MCF 10A (cell line): ENCODE measurements around the gene LSM14B. TPM values are rescaled to one million over a fixed set of nuclear protein-coding genes. Genes with fewer than 3 reads are reported as not detected.
A peak's percentile ranks its signal among the peaks of the same experiment; 100 is the strongest.

ENCODE experiments used
- BruUV-seq: library from RNA; stranded (reverse); fragments of 400-500 nt; replicated peaks from 2 replicates; lab custom pipeline; 2021; lab: Mats Ljungman, UMichigan
- CTCF ChIA-PET: fragments of 300-600 bp; sonication (Branson Sonifier 250); formaldehyde crosslinking; extraction: SDS; loops from one replicate; lab custom pipeline; 2021; ENCODE audit warnings: antibody characterized with exemption, inconsistent platforms; lab: Yijun Ruan, JAX
- POLR2A ChIA-PET: fragments of 300-600, 350-650 bp; sonication (Branson Sonifier 250); formaldehyde crosslinking; extraction: SDS; loops from one replicate; lab custom pipeline; 2020; ENCODE audit warnings: antibody characterized with exemption, inconsistent platforms; lab: Yijun Ruan, JAX
- DNase-seq: peaks from one replicate; pipeline ENCODE4 v3.0.0-alpha.2; 2018; ENCODE audit not compliant: unreplicated experiment
- H3K27ac Mint-ChIP-seq: one replicate; pipeline ENCODE4 v1.8.0; 2022; ENCODE audit warnings: mild to moderate bottlenecking, low read depth, mixed read lengths; ENCODE audit not compliant: unreplicated experiment
- H3K27me3 Mint-ChIP-seq: one replicate; pipeline ENCODE4 v1.8.0; 2022; ENCODE audit warnings: mixed read lengths; ENCODE audit not compliant: insufficient read depth, unreplicated experiment
- H3K36me3 Mint-ChIP-seq: one replicate; pipeline ENCODE4 v1.8.0; 2022; ENCODE audit warnings: mild to moderate bottlenecking, moderate library complexity, mixed read lengths; ENCODE audit not compliant: insufficient read depth, unreplicated experiment
- H3K4me1 Mint-ChIP-seq: one replicate; pipeline ENCODE4 v1.8.0; 2022; ENCODE audit warnings: mixed read lengths; ENCODE audit not compliant: insufficient read depth, unreplicated experiment
- H3K4me3 Mint-ChIP-seq: one replicate; pipeline ENCODE4 v1.8.0; 2022; ENCODE audit warnings: mild to moderate bottlenecking, moderate library complexity, mixed read lengths; ENCODE audit not compliant: unreplicated experiment
- H3K9me3 Mint-ChIP-seq: one replicate; pipeline ENCODE4 v1.8.0; 2022; ENCODE audit warnings: mixed read lengths; ENCODE audit not compliant: unreplicated experiment
- intact Hi-C: fragments of 100-400 bp; cut with micrococcal nuclease; formaldehyde crosslinking; loops from 2 replicates; pipeline ENCODE4 v1.14.1; 2022
- total RNA-seq: library from RNA; stranded (reverse); gene quantifications from 2 replicates; pipeline ENCODE4 v1.2.3, GENCODE V29; 2022
- TF ChIP-seq, protein P1 (sequence below): fragments of 200-600 bp; IDR thresholded peaks from one replicate; pipeline ENCODE4 v1.8.0; 2022; ENCODE audit warnings: antibody characterized with exemption, mild to moderate bottlenecking; ENCODE audit not compliant: unreplicated experiment

Gene LSM14B
- total RNA-seq, 1 experiment from 2014 or later: 35.1 TPM

DNA sequence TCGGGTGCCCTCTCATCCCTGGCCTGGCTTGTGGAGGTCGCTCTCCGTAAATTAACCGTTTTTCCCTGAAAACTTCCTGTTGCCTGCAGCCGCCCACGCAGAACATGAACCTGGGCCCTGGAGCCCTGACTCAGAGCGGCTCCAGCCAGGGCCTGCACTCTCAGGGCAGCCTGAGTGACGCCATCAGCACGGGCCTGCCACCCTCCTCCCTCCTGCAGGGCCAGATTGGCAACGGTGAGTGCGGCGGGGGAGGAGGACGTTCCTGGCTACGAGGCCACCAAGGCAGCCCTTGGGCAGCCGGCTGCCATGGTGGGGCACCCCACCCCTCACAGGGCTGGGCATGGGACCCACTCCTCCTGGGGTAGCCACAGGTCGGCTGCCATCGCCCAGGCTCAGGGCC, 39.1 kb downstream of the LSM14B start:
- peak; percentile 90 for DNase-seq
- H3K36me3 Mint-ChIP-seq: peaks cover 16% of the 10 kb centered on the region
- intact Hi-C loops: no loop called here
- H3K9me3 Mint-ChIP-seq: no peaks in the 10 kb centered on the region
- TF ChIP-seq, protein P1, sequence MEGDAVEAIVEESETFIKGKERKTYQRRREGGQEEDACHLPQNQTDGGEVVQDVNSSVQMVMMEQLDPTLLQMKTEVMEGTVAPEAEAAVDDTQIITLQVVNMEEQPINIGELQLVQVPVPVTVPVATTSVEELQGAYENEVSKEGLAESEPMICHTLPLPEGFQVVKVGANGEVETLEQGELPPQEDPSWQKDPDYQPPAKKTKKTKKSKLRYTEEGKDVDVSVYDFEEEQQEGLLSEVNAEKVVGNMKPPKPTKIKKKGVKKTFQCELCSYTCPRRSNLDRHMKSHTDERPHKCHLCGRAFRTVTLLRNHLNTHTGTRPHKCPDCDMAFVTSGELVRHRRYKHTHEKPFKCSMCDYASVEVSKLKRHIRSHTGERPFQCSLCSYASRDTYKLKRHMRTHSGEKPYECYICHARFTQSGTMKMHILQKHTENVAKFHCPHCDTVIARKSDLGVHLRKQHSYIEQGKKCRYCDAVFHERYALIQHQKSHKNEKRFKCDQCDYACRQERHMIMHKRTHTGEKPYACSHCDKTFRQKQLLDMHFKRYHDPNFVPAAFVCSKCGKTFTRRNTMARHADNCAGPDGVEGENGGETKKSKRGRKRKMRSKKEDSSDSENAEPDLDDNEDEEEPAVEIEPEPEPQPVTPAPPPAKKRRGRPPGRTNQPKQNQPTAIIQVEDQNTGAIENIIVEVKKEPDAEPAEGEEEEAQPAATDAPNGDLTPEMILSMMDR: no peak
- CTCF ChIA-PET: no interaction called here
- H3K27me3 Mint-ChIP-seq: no peaks in the 10 kb centered on the region
- H3K4me3 Mint-ChIP-seq: peak overlapping the region; percentile 47
- BruUV-seq: no TSS peak
- peaks cover 19% of the 10 kb centered on the region for H3K4me1 Mint-ChIP-seq
- POLR2A ChIA-PET: interaction anchor here (1.5 to 1.9 kb wide), 2 partner anchors 26 to 95 kb away, joined by 4 read pairs; no protein-coding TSS in a partner anchor
- H3K27ac Mint-ChIP-seq: peak overlapping the region; percentile 65

DNA sequence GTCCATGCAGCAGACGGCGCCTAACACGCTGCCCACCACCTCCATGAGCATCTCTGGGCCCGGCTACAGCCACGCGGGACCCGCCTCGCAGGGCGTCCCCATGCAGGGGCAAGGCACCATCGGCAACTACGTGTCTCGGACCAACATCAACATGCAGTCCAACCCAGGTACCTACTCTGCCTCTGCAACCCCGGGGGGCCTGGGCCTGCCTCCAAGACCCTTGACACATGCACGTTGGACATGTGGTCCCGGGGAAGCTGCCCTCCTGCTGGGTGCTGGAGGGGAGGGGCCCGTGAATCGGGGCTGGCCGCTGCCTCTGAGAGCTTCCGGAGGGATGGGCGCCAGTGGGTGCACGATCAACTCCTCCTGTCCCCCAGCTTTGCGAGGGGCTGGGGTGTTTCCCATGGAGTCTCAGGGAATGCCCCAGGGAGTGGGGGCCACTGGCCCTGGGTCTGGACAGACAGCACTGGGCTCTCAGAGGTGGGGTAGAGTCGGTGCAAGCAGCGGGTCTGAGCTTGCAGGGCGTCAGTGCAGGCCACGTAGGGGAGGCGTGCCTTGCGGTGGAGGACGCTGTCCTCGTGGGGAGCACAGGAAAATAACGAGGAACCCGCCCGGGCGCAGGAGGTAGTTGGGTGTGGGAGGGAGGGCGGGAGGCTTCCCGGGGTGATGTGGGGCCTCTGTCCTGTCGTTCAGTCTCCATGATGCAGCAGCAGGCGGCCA, 40.6 kb downstream of the LSM14B start:
- Mint-ChIP-seq H3K36me3 (peaks cover 32% of the 10 kb centered on the region), H3K27ac (no peak overlapping the region), H3K27me3 (no peaks in the 10 kb centered on the region), H3K9me3 (no peaks in the 10 kb centered on the region), H3K4me1 (peaks cover 19% of the 10 kb centered on the region), H3K4me3 (no peak overlapping the region)
- POLR2A ChIA-PET: interaction anchor here (0.6 kb wide), 1 partner anchor 340 kb away, joined by 3 read pairs; no protein-coding TSS in a partner anchor
- DNase-seq: no peak
- TF ChIP-seq, protein P1: no peak
- no TSS peak for BruUV-seq
- intact Hi-C loops: no loop called here
- CTCF ChIA-PET: interaction anchor here (0.6 kb wide), 1 partner anchor 38 kb away, joined by 4 read pairs; no protein-coding TSS in a partner anchor

DNA sequence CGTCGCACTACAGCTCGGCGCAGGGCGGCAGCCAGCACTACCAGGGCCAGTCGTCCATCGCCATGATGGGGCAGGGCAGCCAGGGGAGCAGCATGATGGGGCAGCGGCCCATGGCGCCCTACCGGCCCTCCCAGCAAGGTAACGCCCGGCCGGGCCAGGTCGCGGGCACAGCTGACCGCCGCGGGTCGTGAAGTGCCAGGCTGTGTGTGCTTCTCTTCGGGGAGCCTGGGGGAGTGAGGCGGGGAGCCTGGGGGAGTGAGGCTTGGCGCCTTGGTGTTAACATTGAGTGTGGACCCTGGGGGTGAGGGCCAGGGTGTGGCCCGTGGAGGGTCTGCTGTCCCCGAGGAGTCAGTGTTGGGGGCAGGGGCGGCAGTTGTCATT, 41.2 kb downstream of the LSM14B start:
- H3K4me1 Mint-ChIP-seq: peaks cover 19% of the 10 kb centered on the region
- H3K9me3 Mint-ChIP-seq: no peaks in the 10 kb centered on the region
- no peak overlapping the region for H3K27ac Mint-ChIP-seq
- ChIA-PET POLR2A (interaction anchor here (0.6 kb wide), 1 partner anchor 340 kb away, joined by 3 read pairs; no protein-coding TSS in a partner anchor), CTCF (interaction anchor here (0.6 kb wide), 1 partner anchor 39 kb away, joined by 4 read pairs; no protein-coding TSS in a partner anchor)
- peaks cover 38% of the 10 kb centered on the region for H3K36me3 Mint-ChIP-seq
- no TSS peak for BruUV-seq
- no peak overlapping the region for H3K4me3 Mint-ChIP-seq
- TF ChIP-seq, protein P1: no peak
- H3K27me3 Mint-ChIP-seq: no peaks in the 10 kb centered on the region
- no peak for DNase-seq
- intact Hi-C loops: no loop called here

DNA sequence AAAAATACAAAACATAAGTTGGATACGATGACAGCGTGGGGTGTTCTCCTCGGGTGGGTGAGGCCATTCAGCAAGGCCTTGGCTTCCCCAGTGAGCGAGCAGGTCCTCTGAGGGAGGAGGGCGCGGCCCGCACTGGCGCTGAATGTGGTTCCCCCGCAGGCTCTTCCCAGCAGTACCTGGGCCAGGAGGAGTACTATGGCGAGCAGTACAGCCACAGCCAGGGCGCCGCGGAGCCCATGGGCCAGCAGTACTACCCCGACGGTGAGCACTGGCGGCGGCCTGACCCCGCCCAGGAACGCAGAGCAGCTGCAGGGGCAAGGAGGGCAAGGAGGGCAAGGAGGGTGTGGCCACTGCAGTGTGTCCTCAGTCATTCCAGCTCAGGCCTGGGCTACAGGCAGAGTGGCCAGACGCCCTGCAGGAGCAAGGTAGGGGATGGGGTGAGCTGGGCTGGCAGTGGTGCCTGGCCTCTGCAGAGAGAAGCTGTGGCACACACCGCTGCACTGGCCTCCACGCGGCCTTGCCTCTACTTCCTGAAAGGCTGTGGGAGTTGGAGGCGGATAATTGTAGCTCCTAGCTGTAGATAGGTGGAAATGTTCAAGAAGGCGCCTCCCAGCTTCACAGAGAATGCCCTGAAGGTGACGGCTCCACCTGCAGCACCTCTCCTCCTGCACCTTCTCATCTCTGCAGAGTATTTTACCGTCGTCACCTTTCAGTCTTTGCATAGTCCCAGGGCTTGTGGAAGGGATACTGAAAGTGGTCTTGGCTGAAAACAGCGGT, 41.9 kb downstream of the LSM14B start:
- no TSS peak for BruUV-seq
- Mint-ChIP-seq H3K4me3 (no peak overlapping the region), H3K9me3 (no peaks in the 10 kb centered on the region), H3K27me3 (no peaks in the 10 kb centered on the region), H3K27ac (no peak overlapping the region), H3K4me1 (peaks cover 19% of the 10 kb centered on the region), H3K36me3 (peaks cover 45% of the 10 kb centered on the region)
- intact Hi-C loops: no loop called here
- POLR2A ChIA-PET: interaction anchor here (1.1 kb wide), 1 partner anchor 20 kb away, joined by 3 read pairs; no protein-coding TSS in a partner anchor
- TF ChIP-seq, protein P1: no peak
- CTCF ChIA-PET: interaction anchor here (0.8 kb wide), 1 partner anchor 40 kb away, joined by 3 read pairs; no protein-coding TSS in a partner anchor
- DNase-seq: no peak
